ENCODE data around the gene SMARCA4. TPM values are rescaled to one million over a fixed set of nuclear protein-coding genes. Genes with fewer than 3 reads are reported as not detected.
A peak's percentile ranks its signal among the peaks of the same experiment; 100 is the strongest.
"Not testable (repeated sequence)": the region's sequence is repeated elsewhere in the genome, so short reads cannot be mapped to it uniquely, and the experiment has no call there.

SMARCA4 gene
- total RNA-seq, 2 experiments from 2014 or later = 409 to 554 TPM

- no peaks in the 10 kb centered on the region for H3K9me3 ChIP-seq (ENCODE audit: low read length)
- peaks cover 37% of the 10 kb centered on the region for H3K4me1 ChIP-seq (ENCODE audit: insufficient read depth, low read length, poor library complexity, severe bottlenecking)
- H3K79me2 ChIP-seq (ENCODE audit: insufficient read depth, low read depth, low read length) = peaks cover 33% of the 10 kb centered on the region
- peak overlapping the region; percentile 32; the same call in 1 of the 2 replicates for H2AFZ ChIP-seq (ENCODE audit: low read length)
- peak overlapping the region; percentile 71 for H3K4me2 ChIP-seq (ENCODE audit: low read length)
- H3K4me3 ChIP-seq (ENCODE audit: low read depth, low read length, poor library complexity, severe bottlenecking) = peak overlapping the region; percentile 82
- no peak for DNase-seq (ENCODE audit: low spot score)
- no peaks in the 10 kb centered on the region for H3K9me2 ChIP-seq (ENCODE audit: insufficient read depth, low read length)
- TF ChIP-seq EZH2phosphoT487 (IDR thresholded peaks at IDR 0.05; ENCODE audit: borderline replicate concordance, low read depth, low read length) = no peak
- TF ChIP-seq CTCF (conservative IDR thresholded peaks at IDR 0.05; ENCODE audit: low read length) = no peak
- peak overlapping the region; percentile 91 for H3K27ac ChIP-seq (ENCODE audit: low read depth, low read length, poor library complexity, severe bottlenecking)
- H4K20me1 ChIP-seq (ENCODE audit: insufficient read depth, low read length) = peaks cover 23% of the 10 kb centered on the region
- no TSS peak for BruUV-seq (replicated peaks)
- H3K36me3 ChIP-seq (ENCODE audit: insufficient read depth, low read length) = peaks cover 30% of the 10 kb centered on the region
- ChIA-PET CTCF (ENCODE audit: unreplicated experiment) (interaction anchor here (0.7 kb wide), 1 partner anchor 38 kb away, joined by 3 read pairs; no protein-coding TSS in a partner anchor), POLR2A (interaction anchor here (0.5 to 1.2 kb wide), 6 partner anchors 39 to 223 kb away, joined by 3 to 6 read pairs (median 4); no protein-coding TSS in a partner anchor)
- intact Hi-C loops (cut with micrococcal nuclease; ENCODE audit: unreplicated experiment) = loop anchor here (1.0 kb wide), 1 partner anchor 39 kb away; no protein-coding TSS in a partner anchor
These were observed 127.8 kb downstream of the SMARCA4 start for GRCh38 chr19:11088506-11089253.

- intact Hi-C loops (cut with micrococcal nuclease; ENCODE audit: unreplicated experiment) = loop anchor here (1.0 to 5.0 kb wide), 3 partner anchors 40 to 152 kb away; no protein-coding TSS in a partner anchor
- BruUV-seq (replicated peaks) = TSS peak; percentile 95
- Histone ChIP-seq H3K4me1 (ENCODE audit: insufficient read depth, low read length, poor library complexity, severe bottlenecking) (peaks cover 40% of the 10 kb centered on the region), H3K9me3 (ENCODE audit: low read length) (no peaks in the 10 kb centered on the region), H3K36me3 (ENCODE audit: insufficient read depth, low read length) (peaks cover 36% of the 10 kb centered on the region), H3K27ac (ENCODE audit: low read depth, low read length, poor library complexity, severe bottlenecking) (peak within 1 kb of the TSS; percentile 91), H3K4me2 (ENCODE audit: low read length) (peak within 1 kb of the TSS; percentile 71), H2AFZ (ENCODE audit: low read length) (peak within 1 kb of the TSS; percentile 32; the same call in 1 of the 2 replicates), H4K20me1 (ENCODE audit: insufficient read depth, low read length) (peaks cover 27% of the 10 kb centered on the region), H3K79me2 (ENCODE audit: insufficient read depth, low read depth, low read length) (peaks cover 40% of the 10 kb centered on the region), H3K9me2 (ENCODE audit: insufficient read depth, low read length) (no peaks in the 10 kb centered on the region), H3K4me3 (ENCODE audit: low read depth, low read length, poor library complexity, severe bottlenecking) (peak within 1 kb of the TSS; percentile 82)
- 0 out of 2 replicates have a peak, but pooled peaks have one; percentile 30 for TF ChIP-seq CTCF (conservative IDR thresholded peaks at IDR 0.05; ENCODE audit: low read length)
- no peak for TF ChIP-seq EZH2phosphoT487 (IDR thresholded peaks at IDR 0.05; ENCODE audit: borderline replicate concordance, low read depth, low read length)
- DNase-seq (ENCODE audit: low spot score) = peak; percentile 88
- ChIA-PET POLR2A (interaction anchor here (0.6 to 1.2 kb wide), 5 partner anchors 36 to 160 kb away, joined by 3 to 6 read pairs (median 4); no protein-coding TSS in a partner anchor), CTCF (ENCODE audit: unreplicated experiment) (interaction anchor here (0.6 to 0.7 kb wide), 2 partner anchors 37 to 155 kb away, joined by 3 read pairs; no protein-coding TSS in a partner anchor)
These were observed 128.6 kb downstream of the SMARCA4 start, which contains the start of gene LDLR for GRCh38 chr19:11089254-11090013. Gene LDLR, plus strand, starts transcription at chr19:11089463. Its CDS starts 86 bp downstream, at chr19:11089549.

- Histone ChIP-seq H3K4me1 (ENCODE audit: insufficient read depth, low read length, poor library complexity, severe bottlenecking) (peaks cover 45% of the 10 kb centered on the region), H3K4me3 (ENCODE audit: low read depth, low read length, poor library complexity, severe bottlenecking) (peak overlapping the region; percentile 82), H4K20me1 (ENCODE audit: insufficient read depth, low read length) (peaks cover 32% of the 10 kb centered on the region), H3K27ac (ENCODE audit: low read depth, low read length, poor library complexity, severe bottlenecking) (peak overlapping the region; percentile 91), H3K4me2 (ENCODE audit: low read length) (peak overlapping the region; percentile 71), H3K36me3 (ENCODE audit: insufficient read depth, low read length) (peaks cover 41% of the 10 kb centered on the region), H3K79me2 (ENCODE audit: insufficient read depth, low read depth, low read length) (peaks cover 45% of the 10 kb centered on the region)
- POLR2A ChIA-PET = interaction anchor here (0.6 to 0.8 kb wide), 2 partner anchors 9 to 36 kb away, joined by 3 read pairs; no protein-coding TSS in a partner anchor
- not testable (repeated sequence) for H2AFZ ChIP-seq (ENCODE audit: low read length); BruUV-seq (replicated peaks); DNase-seq (ENCODE audit: low spot score); H3K9me2 ChIP-seq (ENCODE audit: insufficient read depth, low read length); H3K9me3 ChIP-seq (ENCODE audit: low read length)
- CTCF ChIA-PET (ENCODE audit: unreplicated experiment) = interaction anchor here (0.6 to 1.0 kb wide), 2 partner anchors 54 to 155 kb away, joined by 3 read pairs; no protein-coding TSS in a partner anchor
- intact Hi-C loops (cut with micrococcal nuclease; ENCODE audit: unreplicated experiment) = loop anchor here (1.0 to 5.0 kb wide), 2 partner anchors 54 to 153 kb away; no protein-coding TSS in a partner anchor
These were observed 129.1 kb downstream of the SMARCA4 start for GRCh38 chr19:11090014-11090263.
